Measurements from ENCODE around the gene OR6J1. TPM values are rescaled to one million over a fixed set of nuclear protein-coding genes. Genes with fewer than 3 reads are reported as not detected.

Gene OR6J1
- total and polyA plus RNA-seq, 2 of the 8 experiments (the other 6 are each of a cell fraction or from before 2014, with no cell fraction given) = not detected

- no peak overlapping the region for H4K91ac ChIP-seq (replicated peaks; ENCODE audit: insufficient read length, low read length)
- no peak overlapping the region for H2BK20ac ChIP-seq (ENCODE audit: low read length)
- H4K20me1 ChIP-seq (replicated peaks in 1 of 2; ENCODE audit: control insufficient read depth in 1 of 2, insufficient read depth in 2 of 2, low read length in 2 of 2) = no peaks in the 10 kb centered on the region
- no peak overlapping the region for H2AFZ ChIP-seq (ENCODE audit: low read length)
- H3K9ac ChIP-seq (replicated peaks in 1 of 4; ENCODE audit: extremely low read depth in 1 of 4, low read depth in 3 of 4, low read length in 3 of 4) = no peak overlapping the region
- no peak overlapping the region for H4K5ac ChIP-seq (ENCODE audit: insufficient read length, low read depth, low read length)
- no peak overlapping the region for H3K4me3 ChIP-seq (ENCODE audit: extremely low read depth in 1 of 4, insufficient read depth in 2 of 4, low read depth in 3 of 4, low read length in 4 of 4)
- H4K8ac ChIP-seq (ENCODE audit: extremely low read depth, insufficient read depth, low read length) = no peak overlapping the region
- H2BK120ac ChIP-seq (replicated peaks; ENCODE audit: low read depth, low read length) = no peak overlapping the region
- no peak overlapping the region for H2BK5ac ChIP-seq (ENCODE audit: low read depth, low read length)
- no peaks in the 10 kb centered on the region for H3K36me3 ChIP-seq (ENCODE audit: control insufficient read depth in 2 of 4, insufficient read depth in 4 of 4, low read length in 3 of 4)
- ChIA-PET CTCF (ENCODE audit: partially characterized antibody) (interaction anchor here (1.0 kb wide), 2 partner anchors 15 to 98 kb away, joined by 3 to 5 read pairs; no protein-coding TSS in a partner anchor), POLR2A (ENCODE audit: partially characterized antibody) (no interaction called here)
- no peak overlapping the region for H3K56ac ChIP-seq (replicated peaks; ENCODE audit: insufficient read length, low read depth, low read length)
- no peak overlapping the region for H3K14ac ChIP-seq (ENCODE audit: insufficient read length)
- H3K4me2 ChIP-seq (ENCODE audit: insufficient read depth in 1 of 2, low read depth in 2 of 2, low read length in 2 of 2) = no peak overlapping the region
- no peak overlapping the region for H3K23ac ChIP-seq (ENCODE audit: insufficient read length)
- H3K79me2 ChIP-seq (ENCODE audit: control insufficient read depth in 1 of 2, insufficient read depth in 2 of 2, low read length in 2 of 2) = no peaks in the 10 kb centered on the region
- no peaks in the 10 kb centered on the region for H3K27me3 ChIP-seq (replicated peaks in 1 of 4; ENCODE audit: control insufficient read depth in 3 of 4, extremely low read depth in 1 of 4, insufficient read depth in 3 of 4, low read length in 3 of 4)
- WGBS, 2 experiments (ENCODE audit: extremely low coverage in 1 of 2, insufficient coverage in 1 of 2, insufficient read length in 1 of 2, insufficient replicate concordance in 2 of 2, low coverage in 1 of 2, low lambda C conversion rate in 2 of 2, missing lambda C conversion rate in 1 of 2) = 80% methylated on average over 3 of the region's 3 CpGs; no CpG with 5 or more reads in 1 of the 2 experiments
- no peak overlapping the region for H3K18ac ChIP-seq (ENCODE audit: extremely low read depth, low read length)
- no peaks in the 10 kb centered on the region for H3K4me1 ChIP-seq (replicated peaks in 1 of 4; ENCODE audit: control insufficient read depth in 3 of 4, insufficient read depth in 4 of 4, low read length in 3 of 4)
- FAIRE-seq (no peak), DNase-seq (ENCODE audit: low read depth in 1 of 2, low spot score in 2 of 2) (no peak)
- H3K9me3 ChIP-seq (ENCODE audit: insufficient read depth in 2 of 2, low read depth in 1 of 2, low read length in 1 of 2) = no peaks in the 10 kb centered on the region
- H2AK5ac ChIP-seq (ENCODE audit: low read depth, low read length) = no peak overlapping the region
- H3K27ac ChIP-seq (ENCODE audit: low read depth, low read length) = no peak overlapping the region
- no peaks in the 10 kb centered on the region for H3K23me2 ChIP-seq (ENCODE audit: low read depth, low read length)
- H3K4ac ChIP-seq (replicated peaks; ENCODE audit: insufficient read length, low read depth, low read length) = no peak overlapping the region
- no peaks in the 10 kb centered on the region for H3K79me1 ChIP-seq (ENCODE audit: low read depth, low read length)
- H2BK15ac ChIP-seq (ENCODE audit: low read length) = no peak overlapping the region
- TF ChIP-seq ATF3 (IDR thresholded peaks at IDR 0.05; ENCODE audit: insufficient read depth, low read depth, low read length) = no peak
- H2BK12ac ChIP-seq (ENCODE audit: low read depth, low read length) = no peak overlapping the region
Measured at GRCh38 chr14:22667881-22668280, 23.7 kb upstream of the OR6J1 start.
